Neural progenitor cell (in vitro differentiated cells): ENCODE data around the gene MTERF1.

Experiments used
- EZH2 ChIP-seq: fragments of 200-600 bp; sonication (generic); IDR thresholded peaks from 2 replicates; pipeline ENCODE4 v1.6.1; 2017; ENCODE audit warnings: antibody characterized with exemption, mild to moderate bottlenecking, moderate library complexity
- TF ChIP-seq, protein P1 (sequence below): fragments of 200-600 bp; sonication (generic); IDR thresholded peaks from 2 replicates; pipeline ENCODE4 v1.5.1; 2017; ENCODE audit warnings: antibody characterized with exemption, mild to moderate bottlenecking

- TF ChIP-seq, protein P1, sequence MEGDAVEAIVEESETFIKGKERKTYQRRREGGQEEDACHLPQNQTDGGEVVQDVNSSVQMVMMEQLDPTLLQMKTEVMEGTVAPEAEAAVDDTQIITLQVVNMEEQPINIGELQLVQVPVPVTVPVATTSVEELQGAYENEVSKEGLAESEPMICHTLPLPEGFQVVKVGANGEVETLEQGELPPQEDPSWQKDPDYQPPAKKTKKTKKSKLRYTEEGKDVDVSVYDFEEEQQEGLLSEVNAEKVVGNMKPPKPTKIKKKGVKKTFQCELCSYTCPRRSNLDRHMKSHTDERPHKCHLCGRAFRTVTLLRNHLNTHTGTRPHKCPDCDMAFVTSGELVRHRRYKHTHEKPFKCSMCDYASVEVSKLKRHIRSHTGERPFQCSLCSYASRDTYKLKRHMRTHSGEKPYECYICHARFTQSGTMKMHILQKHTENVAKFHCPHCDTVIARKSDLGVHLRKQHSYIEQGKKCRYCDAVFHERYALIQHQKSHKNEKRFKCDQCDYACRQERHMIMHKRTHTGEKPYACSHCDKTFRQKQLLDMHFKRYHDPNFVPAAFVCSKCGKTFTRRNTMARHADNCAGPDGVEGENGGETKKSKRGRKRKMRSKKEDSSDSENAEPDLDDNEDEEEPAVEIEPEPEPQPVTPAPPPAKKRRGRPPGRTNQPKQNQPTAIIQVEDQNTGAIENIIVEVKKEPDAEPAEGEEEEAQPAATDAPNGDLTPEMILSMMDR: no peak
- no peak for TF ChIP-seq EZH2
These were observed 3.3 kb upstream of the MTERF1 start for GRCh38 chr7:91883676-91884362.
